Right lobe of liver (tissue), 6 donors: ENCODE data around the gene FYB1. TPM values are rescaled to one million over a fixed set of nuclear protein-coding genes. Genes with fewer than 3 reads are reported as not detected.

Source experiments
- ATAC-seq, 4 donors: fragments of 200-7000 bp; cut with Tn5 transposase; one replicate each; pipeline ENCODE4 v1.9.1; 2020; ENCODE audit warnings: mild to moderate bottlenecking in 4 of 4, moderate library complexity in 4 of 4
- DNase-seq, 3 donors: peaks; one replicate each; pipeline ENCODE4 v3.0.0-alpha.2; 2020
- H3K27ac ChIP-seq, 3 donors: fragments of 200-600 bp; one replicate each; pipeline ENCODE4 v1.8.0; 2022
- H3K27me3 ChIP-seq, 2 donors: fragments of 200-600 bp; one replicate each; pipeline ENCODE4 v1.8.0; 2022
- H3K36me3 ChIP-seq, 4 donors: fragments of 200-600 bp; sonication (generic) in 1 of 4; one replicate each; pipeline versions ENCODE4 v1.5.1 to v1.8.0; 2017 to 2022; ENCODE audit warnings: control low read depth in 1 of 4
- H3K4me1 ChIP-seq, 4 donors: fragments of 200-600 bp; sonication (generic) in 1 of 4; one replicate each; pipeline versions ENCODE4 v1.5.1 to v1.8.0; 2017 to 2022; ENCODE audit warnings: control low read depth in 1 of 4
- H3K4me3 ChIP-seq, 3 donors: fragments of 200-600 bp; one replicate each; pipeline ENCODE4 v1.8.0; 2022
- H3K9me3 ChIP-seq, 4 donors: fragments of 200-600 bp; sonication (generic) in 1 of 4; one replicate each; pipeline versions ENCODE4 v1.5.1 to v1.8.0; 2017 to 2022; ENCODE audit warnings: control low read depth in 1 of 4
- CTCF ChIP-seq, 4 donors: fragments of 200-600 bp in 3 of 4; fragments of 450-650 bp in 1 of 4; IDR thresholded peaks; one replicate each; pipeline versions ENCODE4 v1.5.1 to v1.8.0; 2016 to 2022; ENCODE audit warnings: antibody characterized with exemption in 4 of 4, mild to moderate bottlenecking in 2 of 4
- POLR2A ChIP-seq: fragments of 450-650 bp; IDR thresholded peaks from one replicate; pipeline ENCODE4 v1.6.1; 2017; ENCODE audit warnings: antibody characterized with exemption, mild to moderate bottlenecking
- WGBS: methylation state at CpG from one replicate; pipeline ENCODE4 v1.1.6; 2018; ENCODE audit warnings: low coverage, low lambda C conversion rate; ENCODE audit not compliant: insufficient coverage; ENCODE audit errors: missing lambda C conversion rate; 5-methylcytosine and 5-hydroxymethylcytosine counted together
- intact Hi-C, 2 donors: fragments of 100-400 bp; cut with DNase I; formaldehyde crosslinking; loops; one replicate each; pipeline versions ENCODE4 v1.11.2 to v1.14.1; 2022
- total RNA-seq, 6 experiments: library from RNA; depleted of rRNA in 2 of 6; stranded (reverse); fragments of >200 nt in 2 of 6; fragmentation: NEBNext Ultra II Directional in 3 of 6; extraction: Animal tissue kit (Norgen Biotek cat#: 25700) in 3 of 6; gene quantifications; one replicate each; pipeline versions ENCODE4 v1.1.0 to v1.2.4, GENCODE V29; 2016 to 2023
- donor health status: DM: no; HTN: yes; CAD: no.
- donor health status: DM: no; HTN: no; CAD: no.
- donor health status: DM: no; HTN: no; CAD: no.
- donor health status: DM: no; HTN: yes; CAD: no.
- donor health status: DM: no; HTN: yes; CAD: no.

The FYB1 gene
- total RNA-seq, 6 experiments from 2014 or later = 3.7 to 15.3 (median 9.1) TPM

GRCh38 chr5:39058178-39058921 lies 161.0 kb downstream of the FYB1 start:
- Histone ChIP-seq H3K9me3 (no peaks in the 10 kb centered on the region), H3K4me3 (peak overlapping the region in 2 of 3 donors; percentile 17 to 19), H3K36me3 (no peaks in the 10 kb centered on the region), H3K27me3 (no peaks in the 10 kb centered on the region), H3K4me1 (peaks cover 0 to 44% (median 17%) of the 10 kb centered on the region in 4 donors), H3K27ac (peak overlapping the region; percentile 28 to 50 (median 45))
- no peak for TF ChIP-seq POLR2A
- no peak for TF ChIP-seq CTCF (IDR thresholded peaks at IDR 0.05)
- WGBS = 7% methylated on average over 2 of the region's 2 CpGs
- peak; percentile 39 to 54 (median 46) for ATAC-seq
- intact Hi-C loops = no loop called here
- DNase-seq = no peak

- intact Hi-C loops = no loop called here
- ATAC-seq = peak in 2 of 4 donors; percentile 29 to 36
- H3K4me3 ChIP-seq = peak overlapping the region in 2 of 3 donors; percentile 17 to 19
- no peaks in the 10 kb centered on the region for H3K9me3 ChIP-seq
- no peaks in the 10 kb centered on the region for H3K36me3 ChIP-seq
- peaks cover 0 to 39% (median 17%) of the 10 kb centered on the region in 4 donors for H3K4me1 ChIP-seq
- no peaks in the 10 kb centered on the region for H3K27me3 ChIP-seq
- TF ChIP-seq POLR2A (no peak), CTCF (IDR thresholded peaks at IDR 0.05) (no peak)
- peak overlapping the region; percentile 28 to 50 (median 45) for H3K27ac ChIP-seq
- 1% methylated on average over 2 of the region's 2 CpGs for WGBS
- DNase-seq = no peak
Observed at GRCh38 chr5:39057734-39058133, 161.6 kb downstream of the FYB1 start.

GRCh38 chr5:39055768-39056398 lies 163.5 kb downstream of the FYB1 start:
- ATAC-seq = peak in 3 of 4 donors; percentile 28 to 65 (median 31)
- Histone ChIP-seq H3K9me3 (no peaks in the 10 kb centered on the region), H3K27ac (no peak overlapping the region)

More at GRCh38 chr5:39055768-39056398, 163.5 kb downstream of the FYB1 start:
- DNase-seq = no peak
- no peaks in the 10 kb centered on the region for H3K27me3 ChIP-seq
- WGBS = 62% methylated on average over 5 of the region's 5 CpGs
- no peak for TF ChIP-seq POLR2A
- no peak for TF ChIP-seq CTCF (IDR thresholded peaks at IDR 0.05)
- intact Hi-C loops = no loop called here
- H3K4me1 ChIP-seq = peaks cover 0 to 35% (median 17%) of the 10 kb centered on the region in 4 donors
- no peaks in the 10 kb centered on the region for H3K36me3 ChIP-seq
- H3K4me3 ChIP-seq = no peak overlapping the region

Other genes with a start within 250 kb of the FYB1 start
- 10 to 100 TPM in 5 of 6 experiments, 1 to 10 TPM in 1; 9.8 to 19.2 (median 14.6) TPM for gene RICTOR, start 145.2 kb downstream of the FYB1 start, total RNA-seq
- gene C9, start 144.9 kb upstream of the FYB1 start, total RNA-seq = 1,000 to 10,000 TPM in 5 of 6 experiments, 100 to 1,000 TPM in 1; 926 to 1,698 (median 1,449) TPM
- gene DAB2, start 205.4 kb upstream of the FYB1 start, total RNA-seq = 10 to 100 TPM in 5 of 6 experiments, 1 to 10 TPM in 1; 7.3 to 32.8 (median 14.0) TPM